HAP-1 (cell line): ENCODE data around the gene PRR5.
"Not testable (repeated sequence)": the region's sequence is repeated elsewhere in the genome, so short reads cannot be mapped to it uniquely, and the experiment has no call there.

ENCODE experiments used
- DNase-seq, 2 experiments: peaks; one replicate each; pipeline ENCODE4 v3.0.0-alpha.2; 2016 to 2020; ENCODE audit warnings: low spot score in 2 of 2
- H3K27me3 ChIP-seq: fragments of 250-450 bp; sonication (Bioruptor Pico); 2 replicates; pipeline ENCODE4 v1.5.1; 2020; ENCODE audit warnings: low read depth, mild to moderate bottlenecking, moderate library complexity
- H3K36me3 ChIP-seq: fragments of 250-450 bp; sonication (Bioruptor Pico); replicated peaks from 2 replicates; pipeline ENCODE4 v1.5.1; 2020; ENCODE audit warnings: mild to moderate bottlenecking
- H3K4me1 ChIP-seq: fragments of 250-450 bp; sonication (Bioruptor Pico); 2 replicates; pipeline ENCODE4 v1.5.1; 2020; ENCODE audit warnings: mild to moderate bottlenecking
- H3K4me3 ChIP-seq: fragments of 250-450 bp; sonication (Bioruptor Pico); 2 replicates; pipeline ENCODE4 v1.5.1; 2020; ENCODE audit warnings: mild to moderate bottlenecking, moderate library complexity
- H3K9me3 ChIP-seq: fragments of 250-450 bp; sonication (Bioruptor Pico); 2 replicates; pipeline ENCODE4 v1.5.1; 2020; ENCODE audit warnings: mild to moderate bottlenecking, moderate library complexity
- in situ Hi-C: fragments of 300-500 bp; cut with MboI; formaldehyde crosslinking; loops from 3 replicates; pipeline ENCODE4 v1.14.3; 2020; ENCODE audit warnings: low sequenced_read_pairs, inconsistent platforms, mixed read lengths

PRR5 gene

DNA sequence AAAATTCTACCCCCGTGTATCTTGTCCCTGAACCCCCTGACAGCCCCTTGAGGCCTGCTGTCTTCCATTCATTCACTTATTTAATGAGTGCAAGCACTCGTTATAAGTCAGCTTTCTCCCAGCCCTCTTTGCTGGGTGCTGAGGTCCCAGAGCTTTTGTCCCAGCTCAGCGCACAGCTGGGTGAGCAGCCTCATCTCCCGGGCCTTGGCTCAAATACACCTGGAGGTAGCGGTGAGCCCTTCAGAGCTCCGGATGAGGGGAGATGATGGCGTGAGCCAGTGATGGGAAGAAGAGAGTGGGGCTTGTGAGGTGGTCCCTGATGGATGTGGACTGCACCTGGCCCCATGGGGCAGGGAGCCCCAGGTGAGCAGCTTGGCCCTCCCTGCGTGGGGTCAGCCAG lies 32.3 kb downstream of the PRR5 start:
- Histone ChIP-seq H3K36me3 (no peaks in the 10 kb centered on the region), H3K4me3 (no peak overlapping the region), H3K27me3 (no peaks in the 10 kb centered on the region), H3K9me3 (no peaks in the 10 kb centered on the region), H3K4me1 (no peaks in the 10 kb centered on the region; the same call in 1 of the 2 replicates)
- in situ Hi-C loops: loop anchor here (5.0 kb wide), 1 partner anchor 37 kb away; no protein-coding TSS in a partner anchor
- no peak for DNase-seq

DNA sequence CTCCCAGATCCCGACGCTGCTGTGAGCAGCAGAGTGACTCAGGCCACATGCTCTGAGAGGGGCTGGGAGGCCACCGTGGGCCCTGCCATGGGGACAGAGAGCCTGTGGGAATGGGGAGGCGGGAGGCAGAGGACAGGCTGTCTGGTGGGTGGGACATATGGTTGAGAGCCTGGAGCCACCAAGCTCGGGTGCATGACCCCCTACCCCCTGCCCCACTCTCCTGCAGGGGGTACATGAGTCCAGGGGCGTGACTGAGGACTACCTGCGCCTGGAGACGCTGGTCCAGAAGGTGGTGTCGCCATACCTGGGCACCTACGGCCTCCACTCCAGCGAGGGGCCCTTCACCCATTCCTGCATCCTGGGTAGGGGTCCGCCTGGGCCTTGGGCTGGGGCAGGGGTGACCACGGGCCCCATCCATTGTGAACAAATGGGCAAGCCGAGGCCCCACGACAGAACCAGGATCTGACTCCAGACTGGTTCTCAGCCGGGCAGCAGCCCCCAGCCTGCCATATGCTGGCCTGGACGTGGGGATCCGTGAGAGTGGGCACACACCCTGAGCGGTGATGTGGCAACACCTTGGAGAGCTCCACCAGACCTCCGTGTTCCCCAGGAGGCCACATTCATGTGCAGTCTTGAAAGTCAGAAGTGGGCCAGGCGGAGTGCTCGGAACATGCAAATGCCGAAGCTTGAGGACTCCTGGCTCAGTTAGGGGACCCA lies 33.0 kb downstream of the PRR5 start:
- Histone ChIP-seq H3K36me3 (no peaks in the 10 kb centered on the region), H3K4me1 (no peaks in the 10 kb centered on the region; the same call in 1 of the 2 replicates), H3K4me3 (no peak overlapping the region), H3K27me3 (no peaks in the 10 kb centered on the region), H3K9me3 (no peaks in the 10 kb centered on the region)
- no peak for DNase-seq
- in situ Hi-C loops: loop anchor here (5.0 kb wide), 1 partner anchor 38 kb away; no protein-coding TSS in a partner anchor

DNA sequence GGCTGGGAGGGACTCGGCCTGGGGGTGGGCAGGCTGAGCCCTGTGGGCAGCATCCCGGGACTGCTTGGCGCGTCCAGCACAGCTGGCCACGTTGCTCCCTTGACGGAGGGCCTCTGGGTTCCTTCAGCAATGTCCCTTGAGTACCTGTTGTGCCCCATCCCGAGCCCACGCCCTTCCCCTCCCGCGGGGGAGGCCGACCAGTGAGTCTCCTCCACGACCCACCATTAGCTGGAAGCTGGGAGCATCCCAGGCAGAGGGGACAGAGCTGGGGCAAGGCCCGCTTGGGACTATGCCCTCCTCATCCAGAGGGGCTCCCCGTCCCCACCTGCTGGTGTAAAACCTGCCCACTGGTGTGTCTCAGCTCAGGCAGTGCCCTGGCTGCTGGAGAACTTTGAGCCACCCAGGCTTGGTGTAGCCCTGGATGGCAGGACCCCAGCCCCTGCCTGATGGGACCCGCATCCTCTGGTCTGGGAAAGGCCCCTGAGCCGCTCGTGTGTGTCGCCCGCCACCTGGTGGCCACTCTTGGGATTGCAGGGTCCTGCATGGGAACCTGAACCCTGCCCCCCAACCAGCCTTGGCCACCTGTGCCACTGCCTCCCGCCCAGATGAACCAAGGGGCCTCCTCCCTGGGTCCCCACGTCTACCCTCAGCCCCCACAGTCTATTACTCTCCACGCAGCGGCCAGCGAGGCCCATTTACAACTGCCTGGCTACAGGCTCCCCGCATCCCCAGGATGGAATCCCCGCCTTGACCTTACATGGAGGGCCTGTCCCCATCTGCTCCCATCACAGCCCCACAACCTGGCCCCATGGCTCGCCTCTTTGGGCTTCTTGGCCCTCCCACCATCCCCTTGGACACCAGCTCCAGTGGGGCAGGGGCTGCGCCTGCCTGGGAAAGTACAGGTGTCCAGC lies 33.8 kb downstream of the PRR5 start:
- DNase-seq: peak; percentile 17 to 92
- in situ Hi-C loops: no loop called here
- Histone ChIP-seq H3K4me3 (no peak overlapping the region), H3K27me3 (no peaks in the 10 kb centered on the region), H3K4me1 (no peaks in the 10 kb centered on the region; the same call in 1 of the 2 replicates), H3K9me3 (no peaks in the 10 kb centered on the region), H3K36me3 (no peaks in the 10 kb centered on the region)

DNA sequence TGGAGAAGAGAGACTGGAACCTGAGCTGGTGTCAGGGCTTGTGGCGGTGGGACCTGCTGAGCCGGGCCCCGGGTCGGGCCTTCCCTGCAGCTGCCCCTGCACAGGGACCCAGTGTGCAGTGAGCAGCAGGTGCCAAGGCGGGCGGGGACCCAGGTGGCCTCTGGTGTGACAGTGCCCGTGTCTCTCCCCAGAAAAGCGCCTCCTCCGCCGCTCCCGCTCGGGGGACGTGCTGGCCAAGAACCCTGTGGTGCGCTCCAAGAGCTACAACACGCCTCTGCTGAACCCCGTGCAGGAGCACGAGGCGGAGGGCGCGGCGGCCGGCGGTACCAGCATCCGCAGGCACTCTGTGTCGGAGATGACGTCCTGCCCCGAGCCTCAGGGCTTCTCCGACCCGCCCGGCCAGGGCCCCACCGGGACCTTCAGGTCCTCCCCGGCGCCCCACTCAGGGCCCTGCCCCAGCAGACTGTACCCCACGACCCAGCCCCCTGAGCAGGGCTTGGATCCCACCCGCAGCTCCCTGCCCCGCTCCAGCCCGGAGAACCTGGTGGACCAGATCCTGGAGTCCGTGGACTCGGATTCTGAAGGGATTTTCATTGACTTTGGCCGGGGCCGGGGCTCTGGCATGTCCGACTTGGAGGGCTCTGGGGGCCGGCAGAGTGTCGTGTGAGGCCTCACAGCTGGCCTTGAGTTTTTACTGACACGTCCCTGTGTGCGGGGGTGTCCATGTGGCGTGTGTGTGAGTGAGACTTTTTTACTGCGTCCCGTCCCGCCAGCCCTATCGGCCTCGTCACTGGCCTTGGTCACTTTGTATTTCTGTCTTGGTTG lies 34.8 kb downstream of the PRR5 start:
- no peak overlapping the region for H3K4me3 ChIP-seq
- no peaks in the 10 kb centered on the region for H3K36me3 ChIP-seq
- no peak for DNase-seq
- no peaks in the 10 kb centered on the region for H3K27me3 ChIP-seq
- in situ Hi-C loops: no loop called here
- H3K9me3 ChIP-seq: no peaks in the 10 kb centered on the region
- H3K4me1 ChIP-seq: no peaks in the 10 kb centered on the region; the same call in 1 of the 2 replicates

DNA sequence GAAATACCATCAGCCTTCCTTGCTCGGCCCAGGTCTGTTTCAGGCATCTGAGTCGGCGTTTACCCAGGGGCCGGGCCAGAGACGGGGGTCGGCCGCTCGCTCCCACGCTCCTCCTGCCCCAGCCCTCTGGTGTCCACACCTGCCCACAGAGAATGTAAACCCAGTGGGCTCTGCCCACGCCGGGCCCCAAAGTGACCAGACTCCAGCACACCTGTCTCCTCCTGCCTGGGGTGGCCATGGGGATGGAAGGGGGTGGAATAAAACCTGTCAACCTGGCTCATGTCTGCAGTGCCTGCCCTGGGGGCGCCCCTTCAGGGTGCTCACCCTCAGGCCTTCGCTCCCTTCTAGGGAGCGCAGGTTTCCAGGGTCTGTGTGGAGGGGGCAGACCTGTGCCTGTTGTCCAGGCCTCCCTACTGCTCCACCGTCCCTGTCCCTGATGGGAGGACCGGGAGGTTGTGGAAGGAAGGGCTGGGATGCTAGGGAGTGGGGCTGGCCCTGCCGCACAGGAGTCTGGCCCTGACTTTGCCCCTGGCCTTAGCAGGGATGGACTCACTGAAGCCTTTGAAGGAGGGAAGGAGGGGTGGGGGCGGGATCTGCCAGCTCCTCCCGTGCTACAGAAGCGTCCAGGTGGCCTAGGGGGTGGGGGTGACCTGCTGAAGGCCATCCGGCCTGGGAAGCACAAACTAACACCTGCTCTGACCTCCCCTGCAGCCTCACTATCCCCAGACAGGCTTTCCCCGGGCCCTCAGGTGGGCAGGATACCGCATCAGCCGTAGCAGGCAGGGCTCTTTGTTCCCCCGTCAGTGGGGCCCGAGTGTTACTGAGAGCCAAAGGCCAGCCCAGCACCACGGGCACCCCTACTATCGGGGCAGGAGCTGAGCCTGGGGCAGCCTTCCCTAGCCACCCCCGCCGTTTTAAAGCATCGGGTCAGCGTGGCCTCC lies 35.7 kb downstream of the PRR5 start:
- in situ Hi-C loops: no loop called here
- DNase-seq: peak in 1 of 2 experiments; percentile 25
- H3K36me3 ChIP-seq: no peaks in the 10 kb centered on the region
- no peaks in the 10 kb centered on the region for H3K9me3 ChIP-seq
- no peaks in the 10 kb centered on the region; the same call in 1 of the 2 replicates for H3K4me1 ChIP-seq
- no peaks in the 10 kb centered on the region for H3K27me3 ChIP-seq
- H3K4me3 ChIP-seq: no peak overlapping the region

DNA sequence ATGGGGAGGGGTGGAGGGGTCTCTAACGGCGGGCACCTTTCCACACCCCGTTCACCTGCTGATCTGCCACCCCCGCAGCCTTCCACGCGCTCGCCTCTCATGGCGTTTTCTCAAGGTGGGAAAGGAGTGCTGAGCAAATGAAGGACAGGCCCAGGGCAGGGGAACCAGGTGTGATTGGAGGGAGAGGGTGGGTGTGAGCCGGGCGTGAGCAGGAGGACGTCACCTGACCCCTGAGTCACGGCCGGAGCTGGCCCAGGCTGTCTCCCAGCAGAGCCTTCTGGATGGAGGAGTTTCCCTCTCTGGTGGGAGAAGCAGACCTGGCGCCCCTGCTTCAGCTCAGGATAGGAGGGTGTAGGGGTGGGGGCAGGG lies 36.3 kb downstream of the PRR5 start:
- H3K27me3 ChIP-seq: no peaks in the 10 kb centered on the region
- no peaks in the 10 kb centered on the region for H3K9me3 ChIP-seq
- H3K4me3 ChIP-seq: no peak overlapping the region
- no peaks in the 10 kb centered on the region; the same call in 1 of the 2 replicates for H3K4me1 ChIP-seq
- in situ Hi-C loops: no loop called here
- no peak for DNase-seq
- no peaks in the 10 kb centered on the region for H3K36me3 ChIP-seq

DNA sequence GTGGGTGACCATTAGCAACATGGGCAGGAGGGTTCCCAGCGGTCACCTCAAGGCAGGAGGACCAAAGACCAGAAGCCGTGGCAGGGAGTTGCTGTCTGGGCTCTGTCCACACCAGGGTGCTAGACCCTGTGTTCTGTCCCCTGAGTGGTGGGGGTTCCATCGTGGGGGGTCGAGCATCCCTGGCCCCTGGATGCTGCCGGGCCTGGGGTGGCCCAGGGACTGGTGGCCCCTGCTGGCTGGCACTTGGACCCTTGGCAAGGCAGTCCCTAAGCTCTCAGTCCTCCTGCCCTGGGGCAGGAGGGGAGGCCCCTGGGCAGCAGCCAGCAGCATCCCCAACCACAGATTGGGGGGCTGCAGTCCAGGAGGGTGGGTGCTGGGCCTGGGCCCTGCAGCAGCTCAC lies 37.0 kb downstream of the PRR5 start:
- Histone ChIP-seq H3K36me3 (no peaks in the 10 kb centered on the region), H3K9me3 (no peaks in the 10 kb centered on the region), H3K4me1 (no peaks in the 10 kb centered on the region; the same call in 1 of the 2 replicates), H3K4me3 (no peak overlapping the region), H3K27me3 (no peaks in the 10 kb centered on the region)
- DNase-seq: no peak
- in situ Hi-C loops: no loop called here

DNA sequence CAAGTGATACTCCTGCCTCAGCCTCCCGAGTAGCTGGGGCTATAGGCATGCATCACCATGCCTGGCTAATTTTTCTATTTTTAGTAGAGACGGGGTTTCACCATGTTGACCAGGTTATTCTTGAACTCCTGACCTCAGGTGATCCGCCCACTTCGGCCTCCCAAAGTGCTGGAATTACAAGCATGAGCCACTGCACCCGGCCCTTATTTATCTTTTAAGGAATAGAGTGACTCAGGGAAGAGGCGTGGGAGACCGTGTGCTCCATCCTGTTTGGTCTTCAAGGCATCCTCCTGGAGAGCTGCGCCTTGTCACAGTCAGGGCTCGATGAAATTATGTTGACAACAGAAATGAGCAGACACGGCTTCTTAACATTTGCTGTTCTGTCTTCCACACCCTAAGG lies 37.7 kb downstream of the PRR5 start:
- DNase-seq, H3K9me3 ChIP-seq, H3K27me3 ChIP-seq, H3K36me3 ChIP-seq, H3K4me1 ChIP-seq, H3K4me3 ChIP-seq, in situ Hi-C loops: not testable (repeated sequence)

DNA sequence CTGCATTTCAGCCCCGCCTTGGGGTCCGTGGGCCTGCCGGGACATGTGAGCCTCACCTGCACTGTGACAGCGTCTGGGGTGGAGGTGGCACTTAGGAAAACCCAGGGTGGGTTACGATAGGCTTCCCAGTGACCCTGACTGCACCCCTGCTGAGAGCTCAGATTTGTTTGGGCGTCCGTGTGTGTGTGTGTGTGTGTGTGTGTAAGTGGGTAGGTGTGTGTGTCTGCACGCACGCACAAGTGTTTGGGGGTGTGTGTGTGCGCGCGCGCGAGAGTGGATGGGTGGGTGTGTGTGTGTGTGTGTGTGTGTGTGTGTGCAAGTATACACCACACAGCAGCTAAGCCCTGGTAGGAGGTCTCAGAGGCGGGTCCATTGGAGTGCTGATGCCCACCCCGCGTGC lies 38.3 kb downstream of the PRR5 start:
- no peaks in the 10 kb centered on the region for H3K9me3 ChIP-seq
- H3K36me3 ChIP-seq: no peaks in the 10 kb centered on the region
- no peak overlapping the region for H3K4me3 ChIP-seq
- H3K27me3 ChIP-seq: no peaks in the 10 kb centered on the region
- no peak for DNase-seq
- in situ Hi-C loops: no loop called here
- H3K4me1 ChIP-seq: no peaks in the 10 kb centered on the region; the same call in none of the 2 replicates

DNA sequence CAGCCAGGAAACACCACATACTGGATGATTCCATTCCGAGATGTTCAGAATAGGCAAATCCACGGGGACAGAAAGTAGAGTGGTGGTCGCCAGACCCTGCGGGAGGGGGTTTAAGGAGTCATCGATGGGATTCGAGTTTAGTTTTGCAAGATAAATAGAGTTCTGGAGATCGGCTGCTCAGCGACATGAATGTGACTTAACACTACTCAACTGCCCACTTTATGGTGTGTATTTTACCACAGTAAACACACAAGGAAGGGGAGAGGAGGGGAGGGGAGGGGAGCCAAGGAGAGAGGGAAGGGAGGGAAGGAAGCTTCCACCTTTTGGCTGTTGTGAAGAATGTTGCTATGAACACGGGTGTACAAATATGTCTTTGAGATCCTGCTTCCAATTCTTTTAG lies 39.9 kb downstream of the PRR5 start:
- no peaks in the 10 kb centered on the region for H3K27me3 ChIP-seq
- H3K4me1 ChIP-seq: peaks cover 8% of the 10 kb centered on the region
- H3K36me3 ChIP-seq: no peaks in the 10 kb centered on the region
- in situ Hi-C loops: no loop called here
- H3K4me3 ChIP-seq: no peak overlapping the region
- no peak for DNase-seq
- H3K9me3 ChIP-seq: no peaks in the 10 kb centered on the region

DNA sequence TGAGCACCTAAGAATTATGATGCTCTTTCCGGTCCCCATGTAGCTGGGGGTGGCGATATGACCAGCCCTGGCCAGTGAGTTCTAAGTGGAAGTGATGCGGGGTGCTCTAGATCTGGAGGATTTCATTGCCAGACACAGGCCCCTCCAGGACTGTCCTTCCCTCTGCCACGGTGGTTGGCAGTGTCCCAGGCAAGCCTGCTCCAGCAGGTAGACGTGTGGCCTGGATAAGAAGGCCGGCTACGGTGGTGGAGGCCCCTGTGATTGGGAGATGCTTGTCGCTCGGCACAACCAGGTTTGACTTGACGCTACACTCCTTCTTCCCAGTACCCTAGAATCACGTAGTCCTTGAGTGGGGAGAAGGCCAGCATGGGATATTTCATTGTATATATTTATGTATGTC lies 41.2 kb downstream of the PRR5 start:
- Histone ChIP-seq H3K27me3 (no peaks in the 10 kb centered on the region), H3K36me3 (no peaks in the 10 kb centered on the region), H3K4me3 (no peak overlapping the region), H3K4me1 (peaks cover 18% of the 10 kb centered on the region), H3K9me3 (no peaks in the 10 kb centered on the region)
- in situ Hi-C loops: no loop called here
- no peak for DNase-seq

DNA sequence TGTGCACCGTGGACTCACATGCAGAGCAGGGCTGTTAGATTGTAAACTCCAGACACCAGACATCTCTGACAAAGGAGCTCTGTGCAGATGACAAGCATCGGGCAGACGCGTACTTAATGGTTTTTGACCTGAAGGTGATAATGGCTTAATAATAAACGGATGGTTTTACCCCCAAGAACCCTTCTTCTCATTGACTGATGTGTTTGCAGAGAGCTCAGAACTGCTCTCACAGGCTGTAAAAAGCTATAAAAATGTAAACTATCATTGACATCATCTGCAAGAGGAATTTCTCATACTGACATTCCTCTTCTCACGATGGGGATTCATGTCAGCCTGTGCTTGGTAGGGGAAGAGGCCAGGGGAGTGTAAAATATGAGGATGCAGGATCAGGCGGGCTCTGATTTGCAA lies 41.8 kb downstream of the PRR5 start:
- H3K36me3 ChIP-seq: no peaks in the 10 kb centered on the region
- no peaks in the 10 kb centered on the region for H3K27me3 ChIP-seq
- H3K9me3 ChIP-seq: no peaks in the 10 kb centered on the region
- no peak for DNase-seq
- in situ Hi-C loops: no loop called here
- no peak overlapping the region for H3K4me3 ChIP-seq
- peaks cover 18% of the 10 kb centered on the region for H3K4me1 ChIP-seq
